GM18868 (cell line): ENCODE measurements around the gene PHACTR1.

Source experiments
- ATAC-seq: cut with Tn5 transposase; IDR thresholded peaks from one replicate; pipeline ENCODE4 v1.9.1; 2021; ENCODE audit warnings: mild to moderate bottlenecking, moderate library complexity; ENCODE audit not compliant: unreplicated experiment

PHACTR1 gene

DNA sequence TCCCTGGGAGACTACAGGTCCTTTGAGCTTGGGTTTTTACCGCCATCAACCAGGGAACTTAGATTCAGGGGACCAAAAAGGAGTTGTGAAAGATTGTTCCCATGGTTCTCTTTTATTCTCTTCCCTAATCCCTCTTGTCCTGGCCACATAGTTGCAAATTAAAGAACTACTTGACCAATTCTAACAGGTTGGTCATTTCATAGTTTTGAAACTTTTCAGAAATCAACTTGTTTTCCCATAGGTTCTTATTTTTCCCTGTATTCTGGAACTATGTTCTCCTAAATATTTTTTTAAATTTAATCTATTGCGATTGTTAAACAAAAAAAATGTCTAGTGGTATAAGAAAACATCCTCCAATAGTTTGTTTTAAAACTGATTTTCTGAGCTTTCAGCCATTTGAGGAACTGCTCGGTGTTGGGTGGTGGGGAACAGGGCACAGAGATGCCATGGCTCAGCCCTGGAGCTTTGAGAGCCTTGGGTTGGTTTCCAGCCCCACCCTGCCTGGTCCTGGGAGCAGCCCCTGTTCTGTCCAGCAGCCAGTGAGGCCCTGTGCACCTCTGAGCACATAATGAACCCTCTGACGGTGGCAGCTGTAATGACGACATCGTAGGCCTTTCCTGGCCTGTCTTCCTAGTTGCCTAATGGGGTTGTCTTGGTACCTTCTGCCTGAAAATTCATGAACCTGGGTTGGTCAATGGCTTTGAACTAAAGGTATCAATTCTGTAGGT lies 558.3 kb downstream of the PHACTR1 start:
- ATAC-seq: no peak

DNA sequence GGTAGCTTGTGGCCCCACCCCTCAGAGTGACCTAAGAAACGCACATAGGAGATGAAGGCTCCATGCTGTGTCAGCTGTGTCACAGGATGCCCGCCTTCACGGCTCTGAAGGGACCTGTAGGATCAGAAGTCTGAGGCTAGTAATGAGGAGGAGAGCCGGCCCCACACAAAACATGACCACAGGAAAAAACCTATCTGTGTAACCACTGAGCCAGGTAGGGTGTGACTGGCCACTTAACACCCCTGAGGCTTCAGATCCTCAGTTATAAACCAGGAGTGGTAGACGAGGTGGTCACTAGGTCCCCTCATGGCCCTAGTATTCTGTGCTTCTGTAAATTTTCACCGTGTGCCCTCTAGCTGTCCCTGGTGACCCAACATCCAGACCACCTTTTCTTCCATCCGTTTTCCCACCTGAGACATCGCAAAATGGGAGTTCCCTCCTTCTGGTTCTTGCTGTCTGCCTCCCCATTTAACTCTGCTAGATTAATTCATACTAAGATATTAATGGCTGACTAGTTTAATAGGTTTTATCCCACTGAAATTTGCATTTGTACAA lies 558.9 kb downstream of the PHACTR1 start:
- ATAC-seq: no peak

DNA sequence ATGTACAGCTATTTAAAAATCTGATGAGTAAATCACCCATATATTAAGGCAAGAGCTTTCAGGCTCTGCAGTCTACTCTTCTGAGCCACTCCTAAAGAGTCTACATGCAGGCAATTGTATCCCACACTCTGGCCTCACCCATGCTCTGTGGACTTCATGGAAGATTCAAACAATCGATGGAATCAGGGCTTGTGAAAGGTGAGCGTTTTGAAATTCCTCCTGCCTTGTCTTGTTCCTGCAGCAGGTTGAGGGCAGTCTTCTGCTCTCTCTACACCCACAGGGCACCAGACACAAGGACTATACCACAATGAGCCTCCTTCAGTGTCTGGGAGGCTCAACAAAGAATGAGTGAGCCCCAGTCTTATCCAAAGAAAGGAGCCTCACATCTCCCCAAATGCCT lies 560.7 kb downstream of the PHACTR1 start:
- ATAC-seq: no peak

DNA sequence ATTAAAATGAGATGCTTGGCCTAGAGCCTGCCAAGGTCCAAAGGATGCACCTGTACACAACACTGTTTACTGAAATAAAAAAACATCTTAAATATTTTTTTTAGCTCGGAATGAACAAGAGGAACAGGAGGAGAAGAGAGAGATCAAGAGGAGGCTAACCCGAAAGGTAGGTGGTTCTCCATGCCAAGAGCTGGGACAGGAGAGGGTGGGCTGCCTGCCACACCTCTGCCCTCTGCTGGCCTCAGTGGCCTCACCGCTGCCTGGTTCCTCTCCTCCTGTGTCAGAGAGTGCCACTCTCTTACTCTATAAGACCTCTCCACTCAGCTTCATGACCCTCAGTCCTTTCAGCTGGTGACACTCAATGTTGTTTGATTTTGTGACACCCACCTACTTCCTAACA lies 561.6 kb downstream of the PHACTR1 start:
- no peak for ATAC-seq

DNA sequence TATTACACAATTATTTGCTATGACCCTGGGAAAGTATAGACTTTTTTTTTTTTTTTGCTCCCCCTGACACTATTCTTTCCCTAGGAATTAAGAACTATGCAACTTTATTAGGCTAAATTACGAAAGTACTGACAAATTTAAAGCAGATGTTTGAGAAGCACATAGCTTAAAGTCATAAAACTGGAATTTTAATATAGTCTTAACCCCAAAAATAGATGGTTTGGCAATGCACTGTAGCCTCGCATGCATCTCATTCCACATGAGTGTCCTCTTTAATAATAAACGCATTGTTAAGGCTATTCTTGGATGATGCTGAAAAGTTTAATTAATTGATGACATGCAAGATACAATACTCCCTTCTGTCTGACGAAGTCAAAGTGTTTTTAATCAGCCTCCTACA lies 562.4 kb downstream of the PHACTR1 start:
- no peak for ATAC-seq

DNA sequence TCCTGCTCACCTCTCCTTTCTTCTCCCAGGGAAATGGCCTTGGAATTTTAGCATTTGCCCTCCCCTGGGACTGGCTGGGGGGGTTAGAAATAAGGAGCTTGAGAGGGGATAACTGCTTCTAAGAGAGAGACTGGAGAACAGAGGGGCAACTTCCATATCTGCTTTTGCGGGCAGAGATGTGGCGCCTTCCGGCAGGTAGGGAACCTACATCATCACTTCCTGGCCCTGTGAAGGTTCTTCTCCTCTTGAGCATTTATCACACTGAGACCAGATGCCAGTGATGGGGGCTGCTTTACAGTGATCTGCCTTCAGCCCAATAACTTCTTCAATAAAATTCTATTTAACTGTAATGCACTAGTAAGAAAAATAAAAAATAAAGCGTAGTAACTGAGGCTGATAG lies 563.7 kb downstream of the PHACTR1 start:
- ATAC-seq: no peak

DNA sequence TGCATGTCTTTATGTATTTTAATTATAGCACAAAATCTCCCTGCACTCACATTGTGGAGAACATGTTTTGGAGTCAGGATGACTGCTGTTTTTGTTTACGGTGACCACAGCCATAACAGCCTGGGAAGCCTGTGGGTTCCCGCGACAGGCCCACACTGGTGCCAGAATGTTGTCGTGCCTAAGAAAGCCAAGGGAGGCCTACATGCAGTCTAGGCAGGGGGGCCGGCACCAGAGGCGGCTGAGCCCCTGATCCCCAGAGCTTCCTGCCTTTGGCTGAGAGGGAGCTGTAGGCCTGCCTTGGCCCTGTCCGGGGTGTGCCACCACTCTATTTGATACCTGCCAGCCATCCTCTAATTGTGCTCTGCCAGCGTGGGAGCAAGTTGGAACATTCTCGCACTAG lies 565.1 kb downstream of the PHACTR1 start:
- ATAC-seq: no peak

DNA sequence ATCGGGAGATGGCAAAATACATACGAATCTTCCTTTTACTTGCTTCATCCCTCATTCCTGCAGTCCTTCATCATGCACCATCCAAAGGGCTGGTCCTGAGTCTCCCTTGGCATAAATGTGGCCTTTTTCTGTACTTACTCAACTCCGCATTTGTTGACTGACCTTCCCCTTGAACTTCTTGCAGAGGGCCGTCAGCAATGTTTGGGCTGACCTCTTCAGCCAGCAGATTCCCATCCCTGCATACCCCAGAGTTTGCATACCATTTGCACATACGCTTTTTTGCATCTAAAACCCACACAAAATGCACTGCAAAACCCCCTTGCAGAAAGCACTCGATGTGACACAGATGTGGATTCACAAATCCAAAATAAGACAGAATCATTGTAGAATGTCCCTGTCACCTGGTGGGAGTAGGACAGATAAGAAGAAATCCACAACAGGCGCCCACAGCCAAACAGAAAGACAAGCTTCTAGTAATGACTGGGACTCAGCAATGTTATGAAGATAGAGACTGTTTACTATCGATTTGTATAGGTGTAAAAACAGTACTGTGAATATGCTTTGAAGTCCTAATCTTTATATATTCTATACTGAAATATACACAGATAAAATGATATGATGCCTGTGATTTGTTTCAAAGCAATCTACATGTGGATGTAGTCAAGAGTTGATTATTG lies 566.0 kb downstream of the PHACTR1 start:
- no peak for ATAC-seq

DNA sequence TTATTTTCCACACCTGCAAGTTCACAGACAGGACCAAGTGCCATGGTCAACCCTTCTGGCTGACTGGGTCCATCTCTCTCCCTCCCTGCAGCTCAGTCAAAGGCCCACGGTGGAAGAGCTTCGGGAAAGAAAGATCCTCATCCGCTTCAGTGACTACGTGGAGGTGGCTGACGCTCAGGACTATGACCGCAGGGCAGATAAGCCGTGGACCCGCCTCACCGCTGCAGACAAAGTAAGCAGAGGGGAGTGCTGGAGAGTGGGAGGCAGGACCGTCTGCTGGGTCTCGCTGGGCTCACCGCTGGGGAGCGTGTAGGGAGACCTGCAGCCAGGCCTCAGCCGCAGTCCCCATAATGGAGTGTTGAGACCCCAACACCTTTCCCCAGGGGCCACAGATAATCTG lies 566.8 kb downstream of the PHACTR1 start:
- no peak for ATAC-seq

DNA sequence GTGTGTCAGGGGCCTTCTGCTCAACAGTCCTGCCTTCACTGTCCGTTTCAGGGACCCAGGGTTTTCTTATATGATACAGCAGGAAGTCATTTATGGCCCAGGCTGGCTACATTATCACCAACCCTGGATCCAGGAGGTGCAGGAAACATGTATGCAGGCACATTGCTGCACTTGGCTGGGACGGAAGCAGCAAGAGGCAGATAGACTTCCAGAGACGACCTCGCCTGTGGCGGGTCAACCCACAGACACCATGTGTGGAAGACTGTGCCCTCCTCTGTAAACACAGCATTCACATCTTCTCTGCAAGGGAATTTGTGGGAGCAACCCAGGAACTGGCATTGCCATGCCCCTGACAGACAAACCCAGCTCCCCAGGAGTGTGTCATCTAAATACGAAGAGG lies 568.1 kb downstream of the PHACTR1 start:
- ATAC-seq: no peak

DNA sequence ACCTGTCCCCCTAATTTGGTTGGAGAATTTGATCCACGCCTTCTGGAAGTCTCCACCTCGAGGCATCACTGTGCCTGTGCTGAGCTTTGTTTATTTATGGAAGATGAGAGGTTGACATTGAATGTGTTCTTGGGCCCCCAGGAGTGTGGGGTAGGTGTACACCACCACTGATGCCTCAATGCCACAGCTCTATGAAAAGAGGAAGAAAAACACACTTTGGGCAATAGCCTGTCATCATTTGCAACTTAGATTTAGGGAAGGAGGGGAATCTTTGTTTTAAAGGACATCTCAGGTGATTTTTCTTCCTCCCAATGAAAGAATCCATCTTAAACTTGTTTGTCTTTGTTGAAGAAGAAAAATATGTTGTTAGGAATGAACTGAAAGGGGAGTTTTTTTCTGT lies 569.1 kb downstream of the PHACTR1 start:
- ATAC-seq: no peak

DNA sequence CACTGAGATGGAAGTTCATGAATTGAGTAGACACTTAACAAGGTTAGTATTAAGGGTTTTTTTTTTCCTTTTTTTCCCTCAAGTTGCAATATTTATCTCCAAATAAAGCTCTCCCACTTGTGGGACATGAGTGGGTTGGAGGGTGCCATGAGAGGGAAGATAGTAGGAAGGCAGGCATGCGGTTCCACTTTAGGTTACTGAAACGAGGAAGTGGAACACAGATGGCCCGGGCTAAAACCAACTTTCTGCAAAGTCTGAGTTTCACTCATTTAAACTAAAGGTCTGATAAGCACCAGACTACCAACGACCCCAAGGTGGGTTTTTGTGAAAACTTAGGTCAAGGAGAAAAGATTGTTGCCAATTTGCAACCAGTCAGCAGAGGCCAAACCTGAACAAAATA lies 569.6 kb downstream of the PHACTR1 start:
- peak; percentile 61 for ATAC-seq

DNA sequence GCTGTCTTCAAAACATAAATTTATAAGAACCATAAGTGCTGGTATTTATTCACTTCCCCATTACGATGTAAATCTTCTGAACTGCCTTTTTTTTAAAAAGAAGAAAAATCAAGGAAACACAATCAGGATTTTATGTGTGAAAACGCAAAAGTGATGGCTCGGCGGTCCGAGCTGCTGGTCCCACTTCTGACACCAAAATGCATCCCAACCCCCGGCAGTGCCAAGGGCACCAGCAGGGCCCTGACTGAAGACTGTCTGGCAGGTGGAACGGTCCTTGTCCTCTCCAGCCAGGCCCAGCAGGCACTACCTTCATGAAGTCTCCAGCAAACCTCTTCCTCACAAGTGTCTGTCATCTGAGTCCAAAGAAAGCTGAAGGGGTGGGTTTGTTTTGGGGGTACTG lies 570.5 kb downstream of the PHACTR1 start:
- no peak for ATAC-seq

DNA sequence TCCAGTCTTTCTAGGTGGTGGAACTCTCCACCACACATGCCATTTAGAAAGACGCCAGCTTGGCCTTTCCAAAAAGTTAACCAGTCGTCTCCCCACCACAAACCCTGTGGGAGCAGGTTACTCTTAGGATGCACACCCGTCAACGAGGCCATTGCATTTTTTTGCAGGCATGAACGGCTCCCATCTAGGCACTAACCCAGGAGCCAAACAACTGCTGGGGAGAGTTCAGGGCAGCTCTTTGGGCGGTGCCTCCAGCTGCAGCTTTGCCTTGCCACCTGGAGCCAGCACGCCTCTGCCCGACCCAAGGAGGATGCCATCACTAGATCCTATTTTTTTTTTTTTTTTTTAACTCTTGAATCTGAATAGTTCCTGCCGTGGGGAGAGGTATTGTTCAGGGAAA lies 571.9 kb downstream of the PHACTR1 start:
- ATAC-seq: no peak

DNA sequence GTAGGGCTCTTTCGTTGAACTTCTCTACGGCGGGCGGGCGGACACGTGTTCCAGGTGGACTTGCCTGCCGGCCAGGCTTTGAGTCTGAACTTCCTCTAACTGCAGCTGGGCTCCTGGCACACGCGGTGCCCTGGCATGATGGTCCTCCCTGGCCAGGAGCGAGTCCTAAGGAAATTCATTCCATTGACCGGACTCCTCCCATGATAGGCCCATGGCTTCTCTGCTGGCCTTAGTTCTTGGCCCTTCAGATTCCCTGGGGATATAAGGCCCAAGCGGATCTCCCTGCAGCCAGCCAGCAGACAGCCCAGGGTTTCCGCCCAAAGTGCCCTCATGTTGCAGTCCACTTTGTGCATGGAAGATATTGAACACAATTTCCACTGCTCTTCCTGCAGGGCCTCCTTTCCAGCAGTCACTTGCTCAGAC lies 572.4 kb downstream of the PHACTR1 start:
- ATAC-seq: no peak

DNA sequence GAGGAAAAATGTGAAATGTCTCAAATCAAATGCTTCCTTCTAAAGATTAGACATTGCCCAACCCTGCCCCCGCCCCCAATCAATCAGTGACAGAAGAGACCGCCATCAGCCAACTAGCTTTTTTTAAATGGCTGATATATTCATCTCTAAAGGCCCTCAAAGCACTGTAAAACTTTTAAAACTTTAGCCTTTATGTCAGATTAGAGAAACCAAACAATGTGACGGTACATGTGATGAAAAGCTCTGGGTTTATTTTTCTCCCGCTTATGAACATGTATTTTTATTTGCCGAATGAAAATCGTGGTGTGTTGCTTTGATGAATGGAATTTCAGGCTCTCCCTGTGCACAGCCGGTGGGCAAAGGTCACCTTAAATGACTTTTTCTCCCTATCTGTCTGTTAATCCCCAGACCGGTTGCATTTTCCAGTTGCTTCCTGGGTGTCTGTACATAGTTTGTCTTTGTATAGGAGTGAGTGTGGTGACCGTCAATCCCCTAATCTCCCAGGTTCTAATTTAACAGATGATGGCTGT lies 573.3 kb downstream of the PHACTR1 start:
- ATAC-seq: no peak

DNA sequence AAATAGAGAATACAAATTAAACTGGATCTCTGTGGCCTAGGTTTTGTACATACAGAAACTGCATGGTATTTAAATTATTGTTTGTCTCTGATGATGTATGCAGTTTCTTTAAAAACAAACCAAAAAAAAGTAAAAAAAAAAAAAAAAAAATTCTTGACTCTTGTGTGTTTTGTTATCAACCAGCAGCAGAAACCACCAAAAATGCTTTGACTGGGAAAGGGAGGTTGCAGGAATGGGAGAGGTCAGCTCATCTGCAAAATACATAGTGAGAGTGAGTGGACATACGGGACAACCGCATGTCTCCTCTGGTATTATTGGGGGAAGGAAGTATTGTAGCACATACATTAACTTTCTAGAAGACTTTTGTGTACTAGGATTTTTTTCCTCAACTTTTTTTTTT lies 573.8 kb downstream of the PHACTR1 start:
- no peak for ATAC-seq

DNA sequence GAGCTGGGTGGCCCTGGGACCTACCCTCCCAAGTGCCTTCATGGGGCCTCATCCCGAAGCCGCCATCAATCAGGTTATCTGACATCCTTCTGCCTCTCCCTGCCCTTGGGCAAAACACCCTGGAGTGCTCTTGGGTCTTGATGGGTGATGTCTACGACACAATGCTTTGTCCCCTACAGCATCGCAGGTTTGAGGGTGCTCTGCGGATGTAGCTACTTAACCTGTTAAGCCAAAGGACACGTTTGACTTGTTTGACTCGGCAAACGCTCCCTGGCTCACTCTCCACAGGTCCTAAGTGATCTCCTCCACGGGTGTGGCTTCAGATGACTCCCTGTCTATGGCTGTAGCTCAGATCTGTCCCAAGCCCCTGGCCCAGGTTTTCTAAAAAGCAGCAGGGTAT lies 576.2 kb downstream of the PHACTR1 start:
- ATAC-seq: no peak

DNA sequence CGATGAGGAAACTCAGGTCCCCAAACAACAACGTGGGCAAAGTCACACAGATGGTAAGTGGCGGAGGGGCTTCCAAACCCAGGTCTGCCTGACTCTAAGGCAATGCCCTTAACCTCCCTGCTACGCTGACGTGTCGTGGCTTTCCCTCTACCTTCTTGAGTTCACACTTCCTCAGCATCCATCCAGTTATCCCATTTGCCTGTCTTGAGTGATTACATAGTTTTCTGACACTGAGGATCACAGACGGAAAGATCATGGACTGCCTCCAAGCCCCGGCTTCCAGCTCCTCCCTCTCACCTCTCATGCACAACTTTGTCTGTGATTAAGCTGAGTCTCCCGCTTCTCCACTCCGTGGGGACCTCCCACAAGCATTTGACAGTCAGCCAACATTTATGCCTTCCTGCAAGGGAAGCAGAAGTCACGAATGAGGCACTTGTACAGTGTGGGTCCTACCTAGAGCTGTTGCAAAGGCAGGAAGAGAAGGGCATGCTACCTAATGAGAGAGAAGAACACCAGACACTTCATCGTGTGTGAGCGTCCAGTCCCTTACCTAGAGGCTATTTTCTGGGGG lies 578.0 kb downstream of the PHACTR1 start:
- ATAC-seq: no peak

DNA sequence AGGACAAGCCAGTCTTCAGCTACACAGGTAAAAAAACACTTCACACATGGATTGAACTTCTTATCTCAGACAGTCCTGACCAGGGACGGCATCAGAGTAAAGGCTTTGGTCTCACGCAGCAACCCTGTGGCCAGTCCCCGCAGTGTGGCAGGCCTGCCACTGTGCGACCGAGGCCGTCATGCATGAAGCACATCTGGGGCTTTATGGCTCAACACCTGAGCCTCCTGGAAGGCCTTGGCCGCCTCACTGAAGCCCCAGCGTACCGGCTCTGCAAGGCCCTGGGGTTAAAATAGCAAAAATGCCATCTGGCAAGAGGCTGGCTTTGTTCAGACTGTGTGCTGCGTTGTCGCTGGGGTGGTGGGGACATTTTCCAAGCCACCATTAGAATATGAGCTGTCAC lies 579.0 kb downstream of the PHACTR1 start:
- ATAC-seq: no peak

DNA sequence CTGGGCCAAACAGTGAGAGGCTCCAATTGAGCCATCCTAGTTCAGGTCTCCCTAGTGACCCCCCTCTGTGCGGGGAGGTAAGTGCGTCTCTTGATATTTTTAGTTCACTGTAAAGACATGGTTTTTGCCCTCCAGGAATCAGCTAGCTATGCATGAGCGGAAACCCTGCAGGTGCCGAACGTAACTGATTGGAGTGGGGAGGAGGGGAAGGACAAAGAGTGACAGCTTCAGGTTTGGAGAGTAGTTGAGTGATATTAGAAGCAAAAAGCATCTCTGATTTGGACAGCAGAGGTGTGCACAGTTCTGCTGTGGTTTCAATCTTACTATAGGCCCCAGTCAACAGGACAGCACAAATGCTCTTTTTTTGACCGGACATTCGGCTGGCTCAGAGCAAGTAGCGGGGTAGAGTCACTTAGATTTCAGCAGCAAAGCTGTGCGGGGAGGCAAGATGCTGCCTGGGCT lies 580.0 kb downstream of the PHACTR1 start:
- peak; percentile 60 for ATAC-seq

DNA sequence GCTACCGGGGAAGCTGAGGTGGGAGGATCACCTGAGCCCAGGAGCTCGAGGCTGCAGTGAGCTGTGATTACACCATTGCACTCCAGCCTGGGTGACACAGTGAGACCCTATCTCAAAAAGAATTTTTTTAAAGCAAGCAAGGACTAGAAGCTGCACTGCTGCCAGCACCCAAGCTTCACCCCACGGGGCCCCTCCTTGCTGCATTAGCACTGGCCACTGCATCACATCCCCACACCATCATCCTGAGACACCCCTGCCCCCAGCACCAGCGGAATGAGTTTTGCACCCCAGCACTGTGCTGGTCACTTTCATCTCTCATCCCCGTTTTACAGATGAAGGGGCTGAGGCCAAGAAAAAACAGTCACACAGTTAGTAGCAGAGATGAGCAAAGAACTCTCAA lies 580.8 kb downstream of the PHACTR1 start:
- ATAC-seq: no peak
